Measurements from ENCODE around the gene SHISA6.

SHISA6 gene

DNA sequence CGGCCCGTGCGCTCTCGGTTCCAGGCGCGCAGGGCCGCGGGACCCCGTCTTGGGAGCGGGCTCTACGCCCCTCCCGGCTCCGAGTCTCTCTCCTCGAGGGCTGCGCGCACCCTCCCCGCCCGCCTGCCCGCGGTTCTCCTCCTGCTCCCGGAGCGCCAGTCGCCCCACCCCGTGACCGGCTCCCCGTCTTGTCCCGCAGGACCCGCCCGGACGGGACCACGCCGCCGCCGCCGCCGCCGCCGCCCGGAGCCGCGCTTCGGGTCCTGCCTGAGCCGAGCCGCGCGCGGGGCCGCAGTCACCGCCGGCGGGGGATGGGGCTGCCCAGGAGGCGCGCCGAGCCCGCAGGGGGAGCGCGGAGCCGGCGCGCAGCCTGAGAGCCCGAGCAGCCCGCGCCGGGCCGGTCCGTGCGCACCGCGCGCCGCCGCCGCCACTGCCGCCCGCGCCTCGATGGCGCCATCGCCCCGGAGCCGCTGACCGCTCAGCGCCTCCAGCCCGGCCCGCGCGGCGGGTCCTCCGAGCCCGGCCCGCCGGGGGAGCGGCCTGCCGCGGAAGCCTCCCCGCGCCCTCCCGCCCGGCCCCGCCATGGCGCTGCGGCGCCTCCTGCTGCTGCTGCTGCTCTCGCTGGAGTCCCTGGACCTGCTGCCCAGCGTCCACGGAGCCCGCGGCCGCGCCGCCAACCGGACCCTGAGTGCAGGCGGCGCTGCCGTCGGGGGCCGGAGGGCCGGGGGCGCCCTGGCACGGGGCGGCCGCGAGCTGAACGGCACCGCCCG is at the start of gene SHISA6:
SHISA6 (plus strand) TSS at position 373 of the 770 bp plus-strand sequence.
- DNase-seq = no peak

DNA sequence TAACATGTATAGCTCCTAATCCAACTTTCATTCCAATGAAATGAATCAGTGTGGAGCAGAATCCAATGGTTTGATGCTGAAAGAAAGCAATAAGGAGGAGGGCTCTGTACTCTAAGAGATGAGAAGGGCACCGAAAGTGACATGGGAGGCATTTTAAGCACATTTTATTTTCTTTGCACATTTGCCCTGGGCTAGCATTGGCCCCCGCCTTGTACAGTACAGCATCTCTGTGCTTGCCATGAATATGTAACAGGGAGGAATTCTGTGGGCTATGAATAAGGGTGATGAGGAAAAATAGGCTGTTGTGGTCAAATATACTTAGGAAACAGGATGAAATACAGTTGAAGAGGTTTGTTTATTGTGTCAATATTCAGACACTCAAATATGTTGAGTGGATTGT is 45.2 kb upstream of the SHISA6 start:
- no peak for DNase-seq

DNA sequence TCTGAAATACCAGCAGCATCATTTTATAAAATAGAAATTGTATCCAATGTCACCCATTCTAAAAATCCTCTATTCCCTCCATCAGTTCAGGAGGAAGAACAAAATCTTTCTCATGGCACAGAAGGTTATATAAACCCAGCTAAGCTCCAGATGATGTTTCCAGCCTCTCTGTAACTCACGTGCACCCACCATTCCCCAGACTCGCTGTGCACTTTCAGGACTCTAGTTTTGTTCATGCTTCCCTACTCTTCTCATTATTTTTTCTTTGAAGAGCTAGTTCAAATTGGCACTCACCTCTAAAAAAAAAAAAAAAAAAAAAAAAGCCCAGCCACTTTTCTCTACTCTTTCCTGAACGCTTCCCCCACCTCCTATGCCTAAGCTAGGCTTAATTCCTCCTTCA is 36.0 kb upstream of the SHISA6 start:
- no peak for DNase-seq

DNA sequence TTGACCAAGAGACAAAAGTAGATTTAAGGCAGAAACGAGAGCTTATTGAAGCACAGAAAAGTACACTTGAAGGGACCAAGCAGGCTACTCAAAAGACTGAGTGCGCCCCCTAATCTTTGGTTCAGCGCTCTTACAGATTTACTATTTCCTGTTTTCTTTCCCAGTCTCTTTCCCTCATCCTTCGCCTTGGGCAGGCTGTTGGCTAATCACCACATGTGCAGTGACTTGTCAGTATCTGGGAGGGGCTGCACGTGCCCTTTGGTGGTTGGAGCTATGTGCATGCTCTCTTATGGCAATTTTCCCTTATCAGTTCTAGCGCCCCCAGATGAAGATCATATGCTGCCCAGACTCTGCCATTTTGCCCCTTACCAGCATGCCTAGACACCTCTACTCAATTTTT is 35.4 kb upstream of the SHISA6 start:
- no peak for DNase-seq

DNA sequence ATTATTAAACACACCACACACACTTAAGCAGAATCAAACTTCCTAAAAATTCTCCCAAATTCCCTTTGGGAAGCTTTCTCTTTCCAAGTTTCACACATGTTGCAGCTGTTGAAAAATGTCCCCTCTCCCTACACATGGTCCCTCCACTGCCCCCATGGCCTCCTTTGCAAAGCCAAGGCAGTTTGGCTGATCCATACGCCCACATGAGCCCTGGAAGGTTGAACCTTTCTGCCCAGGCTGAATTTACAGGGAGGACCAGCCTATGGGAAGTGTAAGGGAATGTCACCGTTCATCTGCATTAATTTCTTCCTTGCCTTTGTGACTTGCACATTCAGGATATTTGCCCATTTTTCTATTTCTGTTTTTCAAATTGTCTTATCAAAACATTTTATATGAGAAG is 31.1 kb upstream of the SHISA6 start:
- no peak for DNase-seq

DNA sequence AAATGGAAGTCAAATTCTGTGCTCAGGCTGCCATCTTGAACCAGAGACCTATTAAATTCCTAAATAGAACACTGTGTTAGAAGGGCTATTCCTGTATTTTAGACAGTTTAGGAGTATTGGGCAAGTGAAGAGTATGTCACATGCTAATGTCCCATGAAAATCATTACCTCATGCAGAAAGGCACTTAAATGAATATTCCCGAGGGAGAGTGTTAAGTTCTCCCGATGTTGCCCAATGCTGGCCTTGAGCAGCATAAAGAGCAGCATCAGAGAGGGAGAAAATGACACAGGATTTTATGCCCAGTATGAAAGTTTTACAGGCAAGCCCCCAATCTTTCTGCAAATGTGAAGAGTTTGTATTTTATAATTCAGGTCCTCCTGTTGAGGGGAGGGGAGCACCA is 28.2 kb upstream of the SHISA6 start:
- no peak for DNase-seq

DNA sequence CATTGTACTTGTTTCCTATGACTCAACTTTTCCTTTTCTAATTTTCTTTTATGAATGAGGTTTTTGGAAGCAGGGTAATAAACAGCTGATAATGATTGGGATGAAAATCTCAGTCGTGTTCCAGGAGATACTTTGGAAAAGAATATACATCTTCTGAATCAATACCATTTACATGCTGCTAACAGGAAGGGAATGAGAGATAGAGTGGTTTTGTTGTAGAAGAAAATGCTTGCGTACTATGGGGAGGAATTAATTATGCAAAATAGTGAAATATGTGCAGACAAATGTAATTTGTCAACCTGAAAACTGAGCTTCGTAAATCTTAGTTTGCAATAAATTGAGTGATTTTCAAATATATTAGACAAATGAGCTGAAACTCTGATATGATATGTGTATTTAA is 24.0 kb upstream of the SHISA6 start:
- no peak for DNase-seq

DNA sequence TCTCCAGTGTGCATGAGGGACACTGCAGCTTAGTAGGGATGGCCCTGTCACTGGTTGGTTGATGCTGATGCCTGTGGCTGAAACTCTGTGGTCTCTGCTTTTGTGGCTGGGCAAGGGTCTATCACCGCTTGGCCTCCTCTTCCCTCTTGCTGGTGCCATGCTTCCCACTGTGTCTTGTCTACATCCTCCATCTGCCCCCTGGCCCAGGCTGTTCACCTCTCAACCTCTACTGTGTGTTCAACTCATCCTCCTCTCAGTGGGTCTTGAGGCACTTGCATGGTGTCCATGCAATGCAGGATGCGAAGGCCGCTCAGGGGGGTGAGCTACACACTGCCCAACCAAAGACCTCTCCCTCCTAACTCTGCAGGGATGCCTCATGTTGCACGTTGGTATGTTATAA is 19.8 kb upstream of the SHISA6 start:
- no peak for DNase-seq

DNA sequence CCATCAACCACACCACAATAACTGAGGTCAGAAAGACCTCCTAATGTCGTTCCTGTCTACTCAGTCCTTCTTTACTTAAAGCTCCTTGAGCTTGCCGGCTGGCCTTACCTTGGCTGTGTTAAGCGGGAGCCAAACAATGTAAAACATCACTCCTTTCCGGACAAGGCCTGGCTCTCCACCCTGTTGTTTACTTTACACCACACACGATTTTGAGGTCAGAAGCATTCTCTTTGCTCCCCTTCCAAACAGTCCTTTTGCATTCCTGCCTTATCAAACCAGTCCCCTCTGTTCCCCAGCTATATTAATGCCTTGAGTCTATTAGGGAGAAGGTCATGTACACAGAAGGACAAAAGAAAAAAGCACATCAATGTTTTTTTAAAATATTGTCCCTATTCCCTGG is 19.3 kb upstream of the SHISA6 start:
- no peak for DNase-seq

DNA sequence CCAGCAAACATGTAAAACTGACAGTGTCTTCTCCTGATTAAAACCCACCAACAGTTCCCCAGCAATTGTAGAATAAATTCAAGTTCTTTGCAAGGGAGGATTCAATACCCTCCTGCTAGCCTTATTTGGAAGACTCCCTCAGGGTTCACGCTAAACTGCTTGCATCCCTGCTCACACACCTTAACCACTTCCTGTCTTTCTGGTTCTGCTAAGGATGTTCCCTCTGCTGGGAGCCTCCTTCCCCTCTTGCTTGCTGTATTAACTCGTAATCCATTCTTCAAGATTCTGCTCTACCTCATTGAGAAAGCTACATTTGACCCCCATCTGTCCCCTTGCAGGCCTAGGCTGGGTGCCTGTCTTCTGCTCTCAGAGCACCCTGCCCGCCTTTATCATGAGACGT is 2.3 kb upstream of the SHISA6 start:
- DNase-seq = no peak

DNA sequence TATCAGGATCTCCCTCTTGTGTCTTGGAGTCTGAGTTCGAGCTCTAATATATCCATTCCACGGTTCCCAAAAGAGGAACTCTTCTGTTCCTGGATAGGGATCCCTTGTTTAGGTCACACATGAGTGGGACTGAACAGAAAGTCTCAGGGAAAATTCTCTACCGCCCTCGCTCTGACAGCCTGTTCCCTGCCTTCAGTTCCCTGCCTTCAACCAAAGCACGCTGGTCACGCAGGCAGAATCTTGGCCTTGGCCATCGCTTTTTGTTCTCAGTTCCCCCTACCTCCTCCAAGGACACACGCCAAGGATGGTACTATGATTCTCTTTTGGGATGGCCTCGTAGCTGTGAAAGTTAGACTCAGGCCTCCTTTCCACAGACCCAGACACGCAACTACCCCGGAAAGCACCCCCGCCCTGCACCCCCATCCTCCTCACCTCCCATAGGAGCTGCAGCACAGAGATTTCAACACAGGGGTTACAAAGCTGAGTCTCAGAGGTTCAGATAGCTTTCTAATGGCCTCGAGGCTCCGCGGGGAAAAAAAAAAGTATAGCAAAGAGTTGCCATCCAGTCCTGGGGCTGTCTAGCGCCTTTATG is 1.5 kb upstream of the SHISA6 start:
- no peak for DNase-seq

DNA sequence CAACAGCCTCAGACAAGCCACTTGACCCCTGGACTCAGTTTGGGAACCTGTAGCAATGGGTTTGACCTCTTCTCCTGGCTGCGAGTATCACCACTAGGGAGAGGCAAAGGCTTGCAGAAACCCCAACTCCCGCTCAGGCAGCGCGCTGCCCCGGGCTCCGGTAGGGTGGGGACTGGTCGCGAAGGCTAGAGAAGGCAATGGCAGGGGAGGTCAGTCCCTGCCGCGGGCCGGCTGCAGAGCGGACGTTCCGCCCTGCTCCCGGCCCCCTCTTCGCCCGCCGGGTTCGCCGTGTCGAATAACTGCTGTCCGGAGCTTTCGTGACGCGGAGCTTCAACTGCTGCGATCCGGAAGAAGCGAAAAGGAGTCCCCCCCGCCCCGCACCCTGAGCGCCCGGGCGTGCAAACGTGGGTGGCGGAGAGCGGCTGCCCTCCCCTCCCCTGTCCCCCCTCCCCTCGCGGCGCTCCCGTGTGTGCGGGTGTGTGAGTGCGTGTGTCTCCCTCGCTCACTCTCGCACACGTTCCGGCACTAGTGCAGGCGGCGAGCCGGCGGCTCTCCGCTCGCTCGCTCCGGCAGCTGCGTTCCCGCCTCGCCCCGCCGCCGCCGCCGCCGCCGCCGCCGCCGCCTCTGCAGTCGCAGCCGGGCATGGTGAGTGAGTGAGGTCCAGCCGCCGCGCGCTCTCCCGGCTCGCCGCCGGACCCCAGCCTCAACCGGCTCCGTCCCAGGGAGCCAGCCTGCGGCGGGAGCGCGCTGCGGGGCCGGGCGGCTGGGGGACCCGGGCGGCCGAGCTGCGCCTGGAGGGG is 772 bp upstream of the SHISA6 start:
- peak; percentile 13 for DNase-seq

DNA sequence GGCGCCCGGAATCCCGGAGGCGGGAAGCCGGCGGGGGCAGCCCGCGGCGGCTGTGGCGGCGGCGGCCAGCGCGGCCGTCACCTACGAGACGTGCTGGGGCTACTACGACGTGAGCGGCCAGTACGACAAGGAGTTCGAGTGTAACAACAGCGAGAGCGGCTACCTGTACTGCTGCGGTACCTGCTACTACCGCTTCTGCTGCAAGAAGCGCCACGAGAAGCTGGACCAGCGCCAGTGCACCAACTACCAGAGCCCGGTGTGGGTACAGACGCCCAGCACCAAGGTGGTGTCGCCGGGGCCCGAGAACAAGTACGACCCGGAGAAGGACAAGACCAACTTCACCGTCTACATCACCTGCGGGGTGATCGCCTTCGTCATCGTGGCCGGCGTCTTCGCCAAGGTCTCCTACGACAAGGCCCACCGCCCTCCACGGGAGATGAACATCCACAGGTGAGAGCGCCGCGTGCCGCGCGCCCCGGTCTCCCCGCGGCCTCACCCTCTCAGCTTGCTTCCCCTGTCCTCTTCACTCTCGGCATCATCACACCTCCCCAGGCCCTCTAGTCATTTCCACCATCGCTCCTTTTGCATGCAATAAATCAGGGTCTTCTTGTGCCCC is 706 bp downstream of the SHISA6 start:
- peak; percentile 8 for DNase-seq

DNA sequence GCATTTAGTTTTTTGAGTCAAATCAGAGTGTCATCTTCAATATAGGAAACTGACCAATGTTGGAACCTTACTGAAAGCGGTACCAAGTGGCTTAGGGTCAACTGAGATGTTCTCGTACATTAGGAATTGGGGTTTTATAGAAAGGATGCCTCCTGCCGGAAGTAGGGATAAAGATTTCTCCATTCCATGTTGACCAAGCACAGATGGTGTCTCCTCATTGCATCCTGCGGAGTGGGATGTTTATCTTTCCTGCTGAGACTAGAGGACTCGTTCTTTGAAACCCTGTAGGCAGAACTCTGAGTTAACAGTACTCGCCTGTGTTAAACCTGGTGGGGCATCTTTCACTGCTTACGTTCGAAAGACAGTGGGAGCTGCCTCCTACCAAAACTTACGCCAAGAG is 1.4 kb downstream of the SHISA6 start:
- DNase-seq = no peak

DNA sequence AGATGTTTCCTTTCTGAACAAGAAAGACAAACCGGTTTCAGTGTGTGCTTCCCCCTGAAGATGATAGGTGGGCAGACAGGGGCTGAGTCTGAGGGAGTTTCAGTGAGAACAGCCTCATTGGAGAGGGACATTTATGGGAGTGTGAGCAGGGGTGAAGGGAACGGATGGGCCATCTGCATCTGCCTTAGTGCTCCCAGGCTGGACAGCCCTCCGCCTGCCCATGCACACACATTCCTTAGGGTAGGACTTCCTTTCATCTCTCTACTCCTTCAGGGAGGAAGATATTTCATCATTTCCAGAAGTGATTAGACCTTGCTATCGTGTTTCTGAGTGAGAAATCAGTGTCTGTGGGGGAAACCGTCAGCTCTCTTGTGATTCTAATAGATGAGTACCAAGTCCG is 3.8 kb downstream of the SHISA6 start:
- no peak for DNase-seq

DNA sequence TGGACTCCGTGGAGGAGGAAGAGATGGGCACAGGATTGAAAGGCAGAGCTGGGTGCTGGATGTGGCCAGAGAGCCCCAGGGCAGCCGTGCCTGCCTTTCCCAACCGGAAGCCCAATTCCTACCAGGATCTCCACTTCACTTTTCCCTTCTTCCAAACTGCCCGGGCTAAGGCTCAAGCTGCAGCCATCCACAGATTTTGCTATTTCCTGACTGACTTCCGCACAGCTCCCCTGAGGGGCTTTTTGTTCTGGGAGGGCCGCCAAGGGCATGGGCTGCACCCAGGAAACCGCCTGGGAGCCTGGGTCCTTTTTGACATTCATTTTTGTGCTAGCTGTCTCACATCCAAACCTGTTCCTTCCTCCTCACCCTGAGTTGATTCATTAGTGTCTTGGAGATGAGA is 4.2 kb downstream of the SHISA6 start:
- no peak for DNase-seq

DNA sequence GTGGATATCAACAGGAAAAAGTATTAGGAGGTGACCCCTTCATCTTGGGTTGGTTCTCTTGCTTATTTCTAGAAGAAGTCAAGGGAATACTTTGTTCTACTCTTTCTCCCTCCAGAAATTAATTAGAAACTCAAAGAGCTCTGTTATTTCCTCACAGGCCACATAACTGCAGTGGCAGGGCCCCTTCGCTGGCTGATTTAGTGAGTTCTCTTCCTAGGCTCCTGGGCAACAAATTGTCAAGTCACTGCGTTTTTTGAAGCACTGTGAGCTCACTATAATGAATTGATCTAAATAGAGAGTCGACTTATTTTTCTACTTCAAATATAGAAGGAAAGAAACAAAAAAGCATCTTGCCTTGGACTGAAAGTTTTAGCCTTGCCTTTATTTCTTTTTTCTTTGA is 4.8 kb downstream of the SHISA6 start:
- DNase-seq = no peak

DNA sequence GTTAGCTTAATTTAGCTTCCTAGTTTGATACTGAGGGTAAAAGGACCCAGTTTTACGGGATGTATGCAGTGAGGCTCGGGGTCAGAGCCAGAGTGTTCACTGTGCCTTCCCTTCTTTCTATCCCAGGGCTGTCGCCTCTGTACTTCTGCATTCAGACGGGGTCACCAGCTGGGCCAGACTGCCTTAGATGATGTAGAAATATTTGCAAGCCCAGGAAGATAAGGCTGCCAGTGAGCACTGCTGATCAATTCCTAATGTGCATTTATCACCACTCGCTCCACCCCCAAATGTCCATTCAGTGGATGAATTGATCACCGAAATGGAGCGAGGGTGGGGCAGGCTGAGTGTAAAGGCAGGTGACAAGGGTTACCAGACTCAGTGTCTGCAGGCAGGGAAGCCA is 9.1 kb downstream of the SHISA6 start:
- DNase-seq = no peak

DNA sequence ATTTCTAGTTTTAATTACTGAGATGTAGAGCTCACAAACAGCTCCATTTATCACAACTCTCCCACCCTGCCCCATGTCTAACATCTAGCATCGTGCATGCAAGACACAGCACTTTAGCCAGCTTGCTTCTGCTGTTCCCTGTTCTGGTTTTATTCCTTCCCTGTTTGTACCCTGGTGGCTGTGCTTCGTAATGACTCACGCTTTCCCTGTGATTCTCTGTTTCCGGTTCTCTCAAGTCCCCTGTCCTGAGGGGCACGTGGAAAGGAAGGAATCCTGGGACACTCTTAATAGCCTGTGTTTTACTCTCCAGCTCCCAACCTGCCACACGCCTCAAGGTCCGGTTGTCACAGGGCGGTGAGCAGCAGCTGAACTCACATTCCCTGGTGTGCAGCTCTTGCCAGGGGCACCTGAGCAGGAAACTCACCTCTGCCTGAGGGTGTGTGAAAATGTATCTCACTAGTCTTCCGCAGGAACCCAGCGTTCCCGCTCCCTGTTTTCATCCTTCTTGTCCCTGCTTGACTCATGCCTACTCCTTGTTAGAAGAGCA is 10.6 kb downstream of the SHISA6 start:
- DNase-seq = no peak

DNA sequence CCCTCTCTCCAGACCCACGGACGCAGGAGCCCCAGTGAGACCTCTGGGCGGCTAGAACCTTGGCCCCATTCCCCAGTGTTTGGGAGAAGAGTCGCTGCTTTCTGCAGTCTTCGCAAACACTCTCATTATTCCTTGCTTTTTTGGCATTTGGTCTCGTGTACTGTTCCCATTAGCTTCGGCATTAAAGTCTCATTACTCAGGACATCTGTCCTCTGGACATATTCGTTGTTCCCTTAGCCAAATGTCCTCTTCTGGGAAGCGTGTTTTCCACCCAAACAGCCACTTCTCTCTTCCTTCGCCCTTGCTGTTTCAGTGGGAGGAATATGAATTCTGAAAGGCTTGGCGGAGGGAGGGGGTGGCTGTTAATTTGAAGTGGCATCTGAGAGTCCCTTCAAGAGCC is 11.1 kb downstream of the SHISA6 start:
- no peak for DNase-seq

DNA sequence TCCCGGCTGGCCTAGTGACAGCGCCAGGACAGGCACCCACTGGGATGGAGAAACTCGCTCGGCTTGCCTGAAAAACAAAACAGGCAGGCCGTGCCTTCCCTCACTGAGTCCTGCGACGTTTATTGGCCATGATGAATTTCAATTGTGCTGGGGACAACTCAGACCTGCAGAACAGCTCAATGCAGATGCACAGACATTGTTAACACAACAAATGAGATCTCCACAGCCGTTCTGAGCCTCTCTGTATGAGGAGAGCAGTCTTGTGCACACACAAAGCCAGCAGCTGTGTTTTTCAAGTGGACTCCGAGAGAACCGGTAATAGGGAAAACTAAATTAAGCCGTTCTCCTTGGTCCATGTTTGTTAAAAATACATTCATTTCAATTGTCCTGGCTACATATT is 15.9 kb downstream of the SHISA6 start:
- DNase-seq = no peak

DNA sequence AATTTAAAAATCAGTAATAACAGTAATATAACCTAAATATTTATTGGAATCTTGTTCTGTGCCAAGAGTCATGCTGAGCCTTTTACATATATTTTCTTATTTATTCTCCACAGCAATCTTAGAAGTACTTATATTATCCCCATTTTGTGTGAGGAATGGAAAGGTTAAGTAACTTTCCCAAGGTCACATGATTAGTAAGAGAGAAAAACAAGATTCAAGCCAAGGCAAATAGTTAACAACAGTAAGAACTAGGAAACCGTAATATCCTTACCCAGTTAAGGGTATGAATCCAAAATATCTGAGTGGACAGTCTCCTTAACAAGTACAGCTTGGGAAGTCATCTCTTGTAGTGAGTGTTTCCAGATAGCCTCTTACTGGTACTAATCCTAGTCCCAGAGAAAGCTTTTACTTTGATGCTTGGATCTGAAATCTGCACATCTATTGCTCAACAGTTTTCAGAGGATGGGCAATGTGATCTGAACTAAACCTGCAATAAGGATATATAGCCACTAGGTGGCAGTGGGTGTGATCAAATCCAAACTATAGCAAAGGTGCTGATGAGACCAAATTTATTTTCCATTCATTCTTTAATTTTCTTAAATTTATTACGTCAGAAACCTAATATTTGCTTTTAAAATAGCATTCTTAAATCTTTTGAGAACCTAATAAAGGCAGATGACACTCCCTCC is 23.3 kb downstream of the SHISA6 start:
- peak; percentile 29 for DNase-seq

All from hematopoietic multipotent progenitor cell treated with erythropoietin and hydrocortisone succinate and interleukin-3 and kit ligand, for 4 days (in vitro differentiated cells).